Retinal pigment epithelial cell (primary cell): ENCODE data around the gene RNF112.

Source experiments
- DNase-seq: peaks from one replicate; pipeline ENCODE4 v3.0.0-alpha.2; 2010; ENCODE audit warnings: low read depth
- H3K4me3 ChIP-seq: 2 replicates; pipeline ENCODE4 v1.5.1; 2011; ENCODE audit warnings: mild to moderate bottlenecking, low read length, control low read depth, moderate library complexity
- TF ChIP-seq, protein P1 (sequence below): conservative IDR thresholded peaks from 2 replicates; pipeline ENCODE4 v1.5.1; 2011; ENCODE audit warnings: low read depth, low read length, control low read depth, inconsistent platforms

The RNF112 gene

DNA sequence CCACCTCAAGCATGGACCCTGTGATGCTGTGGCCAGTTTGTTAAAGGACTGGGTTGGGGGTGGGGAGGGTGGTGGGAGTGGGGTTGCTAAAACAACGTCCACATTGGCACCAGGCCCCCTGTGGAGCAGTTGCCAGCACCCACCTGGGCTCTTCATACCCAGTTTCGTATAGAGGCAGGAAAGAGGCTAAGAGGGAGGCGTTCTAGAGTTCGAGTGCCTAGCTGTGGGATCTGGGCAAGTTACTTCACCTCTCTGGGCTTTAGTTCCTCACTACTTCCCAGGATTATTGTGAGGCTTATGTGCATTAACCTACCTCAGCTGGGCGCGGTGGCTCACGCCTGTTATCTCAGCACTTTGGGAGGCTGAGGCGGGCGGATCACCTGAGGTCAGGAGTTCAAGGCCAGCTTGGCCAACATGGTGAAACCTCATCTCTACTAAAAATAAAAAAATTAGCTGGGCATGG lies 25.5 kb upstream of the RNF112 start:
- no peak overlapping the region for H3K4me3 ChIP-seq
- no peak for DNase-seq
- TF ChIP-seq, protein P1, sequence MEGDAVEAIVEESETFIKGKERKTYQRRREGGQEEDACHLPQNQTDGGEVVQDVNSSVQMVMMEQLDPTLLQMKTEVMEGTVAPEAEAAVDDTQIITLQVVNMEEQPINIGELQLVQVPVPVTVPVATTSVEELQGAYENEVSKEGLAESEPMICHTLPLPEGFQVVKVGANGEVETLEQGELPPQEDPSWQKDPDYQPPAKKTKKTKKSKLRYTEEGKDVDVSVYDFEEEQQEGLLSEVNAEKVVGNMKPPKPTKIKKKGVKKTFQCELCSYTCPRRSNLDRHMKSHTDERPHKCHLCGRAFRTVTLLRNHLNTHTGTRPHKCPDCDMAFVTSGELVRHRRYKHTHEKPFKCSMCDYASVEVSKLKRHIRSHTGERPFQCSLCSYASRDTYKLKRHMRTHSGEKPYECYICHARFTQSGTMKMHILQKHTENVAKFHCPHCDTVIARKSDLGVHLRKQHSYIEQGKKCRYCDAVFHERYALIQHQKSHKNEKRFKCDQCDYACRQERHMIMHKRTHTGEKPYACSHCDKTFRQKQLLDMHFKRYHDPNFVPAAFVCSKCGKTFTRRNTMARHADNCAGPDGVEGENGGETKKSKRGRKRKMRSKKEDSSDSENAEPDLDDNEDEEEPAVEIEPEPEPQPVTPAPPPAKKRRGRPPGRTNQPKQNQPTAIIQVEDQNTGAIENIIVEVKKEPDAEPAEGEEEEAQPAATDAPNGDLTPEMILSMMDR: no peak

DNA sequence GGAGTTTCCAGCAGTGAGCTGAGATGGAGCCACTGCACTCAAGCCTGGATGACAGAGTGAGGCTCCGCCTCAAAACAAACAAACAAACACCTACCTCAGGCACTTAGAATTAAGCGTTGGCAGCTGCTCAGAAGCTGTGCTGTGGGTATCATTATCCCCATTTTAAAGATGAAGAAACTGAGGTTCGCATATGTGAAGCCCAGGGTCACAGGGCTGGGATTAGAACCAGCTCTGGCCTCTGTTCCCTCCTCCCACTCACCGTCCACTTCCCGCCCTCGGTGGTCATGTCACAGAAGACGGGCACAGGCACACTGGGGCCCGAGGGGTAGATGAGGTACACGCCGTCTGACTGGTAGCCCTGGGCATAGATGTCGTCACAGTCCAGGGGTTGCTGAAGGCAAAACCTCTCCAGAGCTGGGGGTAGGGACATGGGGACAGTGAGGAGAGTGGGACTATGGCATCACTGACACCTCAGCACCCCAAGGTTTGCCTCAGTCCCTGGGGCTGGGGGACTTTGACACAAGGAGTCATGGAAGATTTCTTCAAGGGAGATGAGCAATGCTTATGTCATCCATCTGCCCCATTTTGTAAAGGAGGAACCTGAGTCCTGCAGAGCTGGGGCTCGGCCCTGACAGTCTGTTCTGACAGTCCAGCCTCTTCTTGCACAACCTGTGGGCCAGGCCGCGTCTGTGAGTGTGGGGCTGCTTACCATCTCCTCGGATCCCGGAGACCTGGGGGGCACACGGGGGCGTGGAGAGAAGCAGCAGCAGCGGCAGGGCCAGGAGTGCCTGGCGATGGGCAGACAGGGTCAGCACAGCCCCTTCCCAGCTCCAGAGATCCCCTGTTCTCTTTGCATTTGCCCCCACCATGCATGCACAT lies 24.7 kb upstream of the RNF112 start:
- no peak for DNase-seq

DNA sequence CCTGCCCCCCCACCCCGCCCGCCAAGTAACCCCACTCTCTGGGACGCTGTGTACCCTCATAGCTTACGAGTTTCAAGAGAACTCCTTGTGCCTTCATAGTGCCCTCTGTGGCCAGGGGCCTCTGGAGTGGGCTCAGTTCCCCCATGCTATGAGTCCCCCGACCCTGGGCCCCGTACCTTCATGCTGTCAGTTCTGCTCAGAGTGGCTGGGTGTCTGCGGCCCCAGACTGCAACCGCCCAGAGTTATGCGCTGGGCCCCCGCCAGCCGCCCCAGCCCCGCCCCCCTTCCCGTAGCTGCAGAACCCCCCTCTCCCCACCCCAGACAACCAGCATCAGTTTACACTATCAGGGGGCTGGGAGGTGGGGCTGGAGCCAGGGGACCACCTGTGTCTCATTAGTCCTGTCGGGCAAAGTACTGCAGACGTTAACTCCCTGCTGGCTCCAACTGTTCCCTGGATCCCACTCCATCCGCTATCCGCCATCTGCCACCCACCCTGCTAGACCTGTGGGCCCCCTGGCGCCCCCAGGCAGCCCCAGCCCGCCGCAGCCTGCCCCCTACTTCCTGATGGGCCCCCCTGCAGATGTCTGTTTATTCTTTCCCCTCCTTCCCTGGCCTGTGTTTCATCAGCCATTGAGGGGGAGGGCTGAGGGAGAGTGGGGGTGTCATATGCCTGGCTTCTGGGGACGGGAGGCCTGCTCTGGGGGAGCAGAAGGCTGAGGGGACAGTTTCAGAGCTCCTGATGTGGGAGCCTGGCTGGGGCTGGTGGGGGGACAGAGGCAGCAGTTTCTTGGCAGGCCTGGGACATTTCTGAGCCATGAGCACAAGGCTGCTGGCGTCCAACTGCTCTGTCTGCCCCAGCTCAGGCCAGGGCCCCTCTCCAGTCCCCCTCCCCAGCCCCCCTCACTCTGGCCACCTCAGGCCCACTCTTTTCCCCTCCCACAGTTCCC lies 23.8 kb upstream of the RNF112 start, which contains the start of gene MFAP4:
Gene MFAP4 (minus strand): TSS at position 217 of the 947 bp plus-strand sequence. CDS start 35 bp downstream, at position 182.
- DNase-seq: no peak
- peak within 1 kb of the TSS; percentile 17 for H3K4me3 ChIP-seq
- TF ChIP-seq, protein P1: no peak

More for the DNA sequence above, 24.7 kb upstream of the RNF112 start:
- TF ChIP-seq, protein P1: no peak
- H3K4me3 ChIP-seq: peak overlapping the region; percentile 17

DNA sequence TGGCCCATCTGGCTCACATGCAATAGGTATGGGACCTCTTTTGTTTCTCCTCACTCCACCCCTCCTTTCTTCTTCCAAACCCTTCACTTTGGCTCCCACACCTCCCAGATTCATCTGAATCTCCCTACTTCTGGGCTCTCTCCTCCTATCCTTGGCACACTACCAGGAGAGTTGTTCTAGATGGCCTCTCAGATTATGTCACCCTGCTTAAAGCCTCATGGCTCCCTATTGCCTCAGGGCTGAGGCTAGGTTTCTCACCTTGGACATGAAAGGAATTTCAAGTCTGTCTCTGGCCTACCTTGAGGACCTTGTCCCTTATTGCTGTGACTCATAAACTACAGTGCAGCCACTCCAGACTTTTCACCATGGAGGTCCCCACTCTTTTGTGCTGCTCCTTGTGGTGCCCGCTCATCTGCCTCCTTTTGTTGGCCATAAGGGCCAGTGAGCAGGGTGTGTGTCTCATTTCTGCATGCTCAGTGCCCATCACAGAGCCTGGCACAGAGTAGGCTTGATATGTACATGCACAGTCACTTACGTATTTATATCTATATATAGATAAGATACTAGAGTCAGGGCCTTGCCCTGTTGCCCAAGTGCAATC lies 23.0 kb upstream of the RNF112 start:
- no peak overlapping the region for H3K4me3 ChIP-seq
- no peak for DNase-seq
- TF ChIP-seq, protein P1: no peak

DNA sequence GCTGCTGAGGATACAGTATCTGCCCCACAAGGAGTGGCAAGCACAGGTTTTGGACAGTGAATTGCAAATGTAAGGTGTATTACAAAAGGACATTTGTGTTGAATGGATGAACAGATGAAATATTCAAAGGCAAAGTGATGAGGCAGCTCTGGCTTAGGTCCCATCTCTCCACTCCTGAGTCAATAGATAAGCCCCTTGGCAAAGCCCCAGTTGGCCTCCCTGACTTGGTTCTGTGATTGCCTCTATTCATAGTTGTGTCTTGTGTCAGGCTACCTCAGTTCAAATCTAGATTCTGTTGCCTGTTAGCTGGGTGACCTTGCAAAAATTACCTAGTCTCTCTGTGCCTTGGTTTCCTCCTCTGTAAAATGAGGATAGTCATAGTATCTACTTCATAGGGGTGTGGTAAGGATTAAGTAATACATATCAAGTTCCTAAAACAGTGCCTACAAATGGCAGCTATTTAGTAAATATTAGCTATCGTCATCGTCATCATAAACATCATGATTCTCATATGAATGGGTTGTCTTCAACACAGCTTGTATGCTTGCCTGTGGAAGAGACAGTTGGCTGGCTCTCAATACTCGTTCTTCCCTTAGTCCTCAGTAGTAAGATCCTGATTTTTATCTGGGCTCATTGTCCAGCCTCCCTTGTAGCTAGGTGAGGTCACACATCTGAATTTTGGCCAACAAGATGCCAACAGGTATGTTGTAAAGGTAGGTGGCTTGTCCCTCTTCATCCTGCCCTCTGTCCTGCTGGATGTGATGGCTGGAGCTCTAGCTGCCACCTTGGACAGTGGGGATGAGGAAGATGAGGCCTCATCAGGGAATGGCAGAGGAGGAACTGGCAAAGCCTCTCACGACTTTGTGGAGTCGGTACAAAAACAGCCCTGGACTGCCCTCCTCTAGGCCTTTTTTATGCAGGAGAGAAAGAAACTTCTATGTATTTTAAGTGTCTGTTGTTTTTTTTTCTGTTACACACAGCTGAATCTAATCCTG lies 21.9 kb upstream of the RNF112 start:
- H3K4me3 ChIP-seq: no peak overlapping the region
- TF ChIP-seq, protein P1: no peak
- DNase-seq: no peak

DNA sequence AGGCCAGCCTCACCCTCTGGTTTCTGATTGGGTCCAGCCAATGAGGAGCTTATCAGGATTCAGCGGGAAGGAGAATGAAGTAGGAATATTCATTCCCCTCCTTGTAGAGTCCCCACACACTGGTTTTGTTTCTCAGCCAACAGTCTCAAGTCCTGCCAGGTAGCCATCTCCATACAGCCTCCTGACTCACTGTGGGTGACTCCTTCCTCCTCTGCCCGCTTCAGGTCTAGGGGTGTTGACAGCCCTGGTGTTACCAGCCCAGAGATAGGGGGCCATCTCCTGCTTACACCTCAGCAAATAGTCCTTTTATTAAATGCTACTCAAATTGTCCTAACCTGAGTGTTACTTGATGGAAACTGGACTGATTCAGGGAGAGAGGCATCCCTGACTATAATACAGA lies 20.1 kb upstream of the RNF112 start:
- DNase-seq: no peak
- TF ChIP-seq, protein P1: no peak

More for the DNA sequence above, 20.1 kb upstream of the RNF112 start:
- H3K4me3 ChIP-seq: no peak overlapping the region
